Measurements from ENCODE around the gene SOAT2.

The SOAT2 gene

DNA sequence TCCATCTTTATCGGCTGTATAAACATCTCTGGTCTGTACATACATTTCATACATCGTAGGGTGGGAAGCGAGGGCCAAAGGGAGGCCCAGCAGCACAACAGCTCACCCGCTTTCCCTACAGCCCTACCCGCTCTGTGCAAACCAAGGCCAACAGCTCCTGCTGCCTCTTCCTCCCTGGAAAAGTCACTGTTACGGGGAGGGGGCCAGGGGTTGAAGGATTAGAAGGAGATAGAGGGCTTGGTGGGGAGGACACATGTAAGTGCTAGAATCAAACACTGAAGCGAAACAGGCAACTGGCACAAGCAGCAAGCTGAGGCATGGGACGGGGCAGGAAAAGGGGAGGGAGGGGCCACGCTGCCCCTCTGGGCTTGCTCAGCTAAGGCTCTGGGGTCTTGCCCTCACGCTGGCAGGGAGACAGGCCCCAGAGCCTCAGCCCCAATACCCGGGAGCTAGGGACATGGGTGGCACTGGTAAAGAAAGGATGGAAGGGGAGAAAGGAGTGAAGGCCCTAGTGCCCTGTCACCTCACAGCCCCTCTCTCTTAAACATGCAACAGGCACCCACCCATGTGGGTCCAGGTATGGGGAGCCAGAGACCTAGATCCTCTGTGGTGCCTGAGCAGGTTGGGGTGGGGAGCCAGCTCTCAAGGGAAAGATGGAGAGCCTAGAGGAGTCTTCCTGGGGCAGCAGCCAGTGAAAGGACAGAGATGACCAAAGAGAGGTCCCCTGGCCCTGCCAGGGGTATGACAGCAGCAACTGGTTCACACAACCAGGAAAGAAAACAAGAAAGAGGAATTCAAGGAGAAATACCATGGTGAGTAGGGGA lies 38.5 kb upstream of the SOAT2 start:
- in situ Hi-C loops (cut with MboI; ENCODE audit: low sequenced_read_pairs): loop anchor here (10.0 kb wide), 1 partner anchor 120 kb away; the partner anchor contains the start of genes CSAD and ZNF740

- in situ Hi-C loops (cut with MboI; ENCODE audit: low sequenced_read_pairs): loop anchor here (10.0 kb wide), 1 partner anchor 119 kb away; the partner anchor contains the start of genes CSAD and ZNF740
Observed at GRCh38 chr12:53065470-53065869, 37.8 kb upstream of the SOAT2 start.

DNA sequence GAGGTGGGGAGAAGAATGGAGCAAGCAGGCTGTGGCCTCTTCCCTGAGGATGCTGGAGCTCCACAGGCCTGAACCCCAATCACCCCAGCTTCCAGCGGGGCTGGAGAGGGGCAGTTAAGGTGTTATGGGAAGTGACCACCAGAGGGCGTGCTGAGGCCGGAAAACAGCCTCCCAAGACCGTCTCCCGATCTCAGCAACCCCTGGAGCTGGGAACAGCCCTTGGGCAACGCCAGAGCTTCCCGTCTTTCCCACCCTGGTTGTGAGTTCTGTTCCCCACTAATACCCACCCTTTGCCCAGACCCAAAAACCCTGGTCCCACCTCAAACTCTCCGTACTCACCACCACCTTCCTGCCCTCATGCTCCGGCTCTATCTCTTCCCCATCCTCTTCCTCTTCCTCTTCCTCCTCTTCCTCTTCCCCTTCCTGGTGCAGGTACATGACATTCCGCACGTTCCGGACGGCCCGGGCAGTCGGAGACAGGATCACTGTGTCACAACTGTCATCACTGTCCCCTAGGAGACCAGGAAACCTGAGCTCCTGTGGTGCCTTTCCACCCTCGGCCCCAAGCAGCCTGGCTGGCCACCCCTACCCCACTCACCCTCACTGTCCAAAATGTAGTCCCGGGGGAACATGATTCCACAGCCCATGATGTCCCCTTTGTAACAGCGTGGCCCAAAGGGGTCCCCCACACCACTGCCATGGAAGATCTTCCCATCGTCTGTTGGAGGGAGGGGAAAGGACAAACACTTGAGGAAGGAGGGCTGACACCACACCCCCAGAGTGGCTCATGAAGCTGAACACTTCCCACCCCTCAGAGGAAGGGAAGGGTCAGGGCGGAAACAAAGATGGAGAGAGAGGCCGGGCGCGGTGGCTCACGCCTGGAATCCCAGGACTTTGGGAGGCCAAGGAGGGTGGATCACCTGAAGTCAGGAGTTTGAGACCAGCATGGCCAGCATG lies 37.0 kb upstream of the SOAT2 start:
- in situ Hi-C loops (cut with MboI; ENCODE audit: low sequenced_read_pairs): loop anchor here (10.0 kb wide), 1 partner anchor 119 kb away; the partner anchor contains the start of genes CSAD and ZNF740

DNA sequence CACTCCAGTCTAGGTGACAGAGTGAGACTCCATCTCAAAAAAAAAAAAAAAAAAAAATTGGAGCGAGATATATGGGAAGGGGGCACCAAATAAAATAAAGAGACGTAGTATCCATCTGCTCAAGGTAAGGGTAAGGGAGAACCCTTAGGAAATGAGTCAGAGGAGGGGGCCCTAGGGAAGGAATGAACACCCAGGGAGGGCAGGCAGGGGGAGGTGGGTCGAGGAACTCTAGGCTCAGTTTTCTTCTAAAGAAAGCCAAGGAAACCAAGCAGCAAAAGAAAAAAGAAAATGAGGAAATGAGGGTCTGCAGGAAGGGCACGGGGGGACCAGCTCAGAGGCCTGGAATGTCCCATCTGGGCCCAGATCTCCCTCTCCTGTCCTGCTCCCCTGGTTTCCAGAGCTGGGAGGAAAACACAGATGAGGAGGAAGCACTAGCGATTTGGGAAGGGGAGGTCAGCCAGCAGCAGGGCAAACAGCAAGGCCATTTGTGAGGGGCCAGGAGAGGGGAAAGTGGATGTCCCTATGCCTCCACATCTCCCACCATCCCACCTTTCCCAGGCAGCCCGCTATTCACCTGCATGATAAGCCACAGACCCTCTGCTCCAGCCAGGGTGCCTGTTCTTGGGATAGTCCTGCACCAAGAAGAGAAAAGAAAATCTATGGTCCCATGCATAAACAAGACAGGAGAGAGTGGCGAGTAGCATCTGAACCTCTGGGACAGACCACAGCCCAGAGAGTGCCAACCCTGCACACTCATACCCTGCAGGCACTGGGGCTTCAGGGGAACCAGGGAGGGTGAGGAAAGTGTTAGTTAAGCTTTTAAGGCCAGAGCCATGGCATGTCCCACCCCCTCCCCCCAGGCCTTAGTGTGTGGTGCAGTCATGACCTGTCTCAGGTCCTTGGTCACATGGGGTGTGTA lies 36.0 kb upstream of the SOAT2 start:
- in situ Hi-C loops (cut with MboI; ENCODE audit: low sequenced_read_pairs): loop anchor here (10.0 kb wide), 1 partner anchor 117 kb away; the partner anchor contains the start of genes CSAD and ZNF740

- in situ Hi-C loops (cut with MboI; ENCODE audit: low sequenced_read_pairs): loop anchor here (10.0 kb wide), 1 partner anchor 117 kb away; the partner anchor contains the start of genes CSAD and ZNF740
Observed at GRCh38 chr12:53067993-53068770, 35.1 kb upstream of the SOAT2 start.

DNA sequence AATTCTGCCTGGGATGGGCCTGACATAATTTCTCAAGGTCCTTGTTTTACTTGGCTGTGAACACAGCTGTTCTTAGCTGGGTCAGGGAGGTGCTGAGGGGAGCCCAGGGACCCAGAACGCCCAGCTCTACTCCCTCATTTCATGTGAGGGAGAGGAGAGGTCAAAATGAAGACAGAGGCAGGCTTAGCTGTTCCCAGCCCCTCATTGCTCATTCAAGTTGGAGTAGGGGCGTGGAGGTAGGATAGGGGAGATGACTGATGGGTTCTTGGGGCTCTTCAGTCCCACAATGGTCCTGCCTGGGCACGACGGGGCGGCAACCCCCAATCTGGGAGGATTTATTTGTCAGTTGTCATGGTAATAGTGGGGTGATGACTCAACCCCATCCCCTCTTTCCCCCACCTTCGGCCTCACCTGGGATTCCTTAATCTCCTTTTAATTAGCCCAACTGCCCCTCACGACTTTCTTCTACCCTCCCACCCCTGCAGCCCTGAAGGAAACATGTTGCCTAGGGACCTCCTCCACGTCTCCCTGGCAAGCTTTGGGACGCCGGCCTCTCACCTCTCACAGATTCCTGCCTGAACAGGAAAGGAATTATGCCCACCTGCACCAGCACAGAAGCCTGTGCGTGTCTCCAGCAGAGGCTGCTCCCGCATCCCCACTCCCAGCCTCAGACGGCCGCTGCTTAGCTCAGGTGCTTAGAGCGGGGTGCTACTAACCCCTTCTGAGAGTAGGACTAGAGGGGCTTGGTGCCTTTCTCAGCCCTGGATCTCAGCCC lies 34.3 kb upstream of the SOAT2 start:
- in situ Hi-C loops (cut with MboI; ENCODE audit: low sequenced_read_pairs): loop anchor here (10.0 kb wide), 1 partner anchor 116 kb away; the partner anchor contains the start of genes CSAD and ZNF740

DNA sequence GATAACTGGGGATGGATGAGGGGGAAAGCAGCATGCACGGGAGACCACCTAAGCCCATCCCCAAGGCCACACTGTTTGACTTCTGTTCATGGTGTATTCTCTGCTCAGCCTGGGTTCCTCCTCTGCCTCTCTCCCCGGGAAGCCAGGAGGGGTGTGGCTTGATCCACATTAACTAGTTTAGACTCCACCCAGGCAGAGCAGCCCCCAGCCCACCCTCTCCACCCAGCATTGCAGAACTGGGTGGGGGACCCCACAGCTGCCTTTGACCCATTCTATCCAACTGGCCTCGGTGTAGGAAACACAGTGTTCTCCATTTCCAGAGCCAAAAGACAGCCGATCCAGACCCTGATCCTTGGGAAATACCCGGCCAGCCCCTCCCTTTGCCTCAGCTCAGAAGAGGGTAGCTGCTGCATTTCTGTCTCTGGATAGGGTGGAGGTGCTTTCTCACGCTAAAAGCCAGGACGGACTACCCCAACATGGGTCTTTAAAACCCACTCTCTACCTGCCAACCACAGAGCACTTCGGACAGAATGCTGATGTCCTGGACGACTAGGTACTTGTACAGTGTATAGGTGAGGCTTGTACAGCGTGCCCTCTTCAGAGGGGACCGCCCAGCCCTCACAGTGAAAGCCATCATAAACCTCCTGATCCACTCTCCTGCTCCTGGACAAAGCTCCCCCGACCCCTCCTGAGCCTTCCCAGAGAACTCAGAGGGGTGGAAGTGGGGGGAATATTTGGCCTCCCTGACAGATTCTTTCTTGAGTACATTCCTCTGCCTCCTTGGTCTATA lies 33.5 kb upstream of the SOAT2 start:
- in situ Hi-C loops (cut with MboI; ENCODE audit: low sequenced_read_pairs): loop anchor here (10.0 kb wide), 1 partner anchor 115 kb away; the partner anchor contains the start of genes CSAD and ZNF740

DNA sequence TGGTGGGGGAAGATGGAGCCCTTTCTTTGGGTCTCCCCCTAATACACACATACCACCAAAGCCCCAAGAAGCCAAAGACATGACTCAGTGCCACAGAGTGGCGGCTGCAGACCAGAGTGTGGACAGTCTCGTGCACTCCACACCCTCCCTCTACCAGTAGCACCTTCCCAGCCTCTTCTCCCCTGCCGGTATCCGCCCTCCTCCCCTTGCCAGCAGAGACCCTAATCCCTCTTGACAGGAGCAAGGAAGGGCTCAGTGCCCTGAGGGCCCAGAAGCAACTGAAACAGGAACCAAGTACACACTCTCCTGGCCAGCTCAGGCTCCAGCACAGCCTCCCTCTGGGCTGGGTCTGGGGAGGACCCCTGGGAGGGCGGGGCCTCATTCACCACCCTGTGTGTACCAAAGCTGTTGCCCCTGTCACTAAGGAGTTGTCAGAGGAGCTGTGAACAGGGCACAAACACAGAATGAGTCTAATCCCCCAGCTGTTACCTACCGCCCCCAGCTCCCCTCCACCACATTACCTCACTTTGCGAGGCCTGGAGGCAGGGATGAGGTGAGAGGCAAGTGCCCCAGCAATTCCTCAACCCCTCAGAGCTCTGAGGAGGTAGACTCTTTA lies 32.3 kb upstream of the SOAT2 start:
- in situ Hi-C loops (cut with MboI; ENCODE audit: low sequenced_read_pairs): no loop called here

- in situ Hi-C loops (cut with MboI; ENCODE audit: low sequenced_read_pairs): no loop called here
Observed at GRCh38 chr12:53071591-53072551, 31.4 kb upstream of the SOAT2 start.

DNA sequence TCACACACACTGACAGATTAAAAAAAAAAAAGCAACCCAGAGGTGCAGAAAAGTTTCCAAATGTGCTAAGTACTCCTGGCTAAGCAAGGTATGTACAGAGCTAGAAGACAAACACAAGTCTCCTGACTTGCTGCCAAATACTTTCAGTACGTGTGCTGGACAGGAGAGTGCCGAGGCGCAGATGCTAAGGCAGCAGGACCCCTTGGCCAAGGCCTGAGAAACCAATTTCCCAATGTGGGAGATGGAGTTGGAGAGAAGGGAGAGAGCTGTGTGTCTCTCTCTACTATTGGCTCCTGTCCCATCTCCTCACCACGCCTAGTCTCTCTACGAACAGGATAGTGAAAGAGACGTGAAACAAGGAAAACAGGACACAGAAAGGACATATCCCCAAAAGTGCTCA lies 29.4 kb upstream of the SOAT2 start:
- in situ Hi-C loops (cut with MboI; ENCODE audit: low sequenced_read_pairs): no loop called here

DNA sequence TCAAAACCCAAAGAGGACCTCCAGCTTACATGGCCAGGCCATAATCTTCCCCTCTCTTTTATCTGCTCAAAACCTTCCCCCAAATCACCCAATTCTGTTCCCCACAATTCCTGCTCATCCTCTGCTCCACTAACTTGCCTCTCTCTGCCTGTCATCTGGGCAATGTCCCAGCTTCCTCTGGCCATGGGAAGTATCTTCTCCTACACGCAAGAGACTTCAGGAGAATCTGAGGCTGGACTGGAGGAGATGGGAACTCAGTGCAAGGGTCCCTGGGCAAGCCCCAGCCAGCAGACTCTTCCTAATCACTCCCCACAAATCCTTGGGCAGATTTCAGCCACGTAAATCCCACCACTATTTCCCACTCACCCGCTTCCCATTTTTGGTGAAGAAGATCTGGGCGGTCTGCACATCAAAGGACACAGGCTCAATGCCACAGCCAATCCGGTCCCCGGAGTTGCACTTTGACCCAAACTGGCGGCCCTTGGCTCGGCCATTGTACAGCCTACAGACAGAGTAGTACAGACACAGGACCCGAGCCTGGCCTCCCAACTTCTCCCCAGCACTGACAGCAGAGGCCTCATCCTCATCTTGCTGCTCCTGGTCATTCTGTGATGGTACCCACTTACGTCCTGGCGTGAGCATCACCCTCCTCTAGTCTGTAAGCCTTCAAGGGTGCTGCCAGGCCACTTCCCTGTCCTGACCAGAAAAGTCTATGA lies 28.8 kb upstream of the SOAT2 start:
- in situ Hi-C loops (cut with MboI; ENCODE audit: low sequenced_read_pairs): no loop called here

- in situ Hi-C loops (cut with MboI; ENCODE audit: low sequenced_read_pairs): no loop called here
Observed at GRCh38 chr12:53074999-53075370, 28.3 kb upstream of the SOAT2 start.

- in situ Hi-C loops (cut with MboI; ENCODE audit: low sequenced_read_pairs): no loop called here
Observed at GRCh38 chr12:53076461-53076860, 26.8 kb upstream of the SOAT2 start.

DNA sequence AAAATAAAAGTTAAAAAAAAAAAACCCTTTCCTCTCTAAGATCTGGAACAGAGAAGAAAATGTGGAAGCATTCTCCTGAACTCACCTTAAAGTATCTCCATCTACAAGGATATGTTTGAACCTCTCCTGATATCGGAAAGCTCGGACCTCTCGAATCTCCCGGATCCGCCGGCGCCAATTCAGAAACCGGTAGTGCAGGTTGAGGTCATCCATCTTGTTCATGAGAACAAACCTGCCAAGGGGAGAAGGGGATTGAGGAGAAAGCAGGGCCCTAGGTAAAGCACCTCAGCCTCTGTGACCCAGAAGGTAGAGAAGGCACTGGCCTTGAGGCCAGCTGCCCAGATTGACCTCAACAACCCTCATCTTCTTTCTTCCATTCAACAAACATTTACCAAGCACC lies 26.3 kb upstream of the SOAT2 start:
- in situ Hi-C loops (cut with MboI; ENCODE audit: low sequenced_read_pairs): no loop called here

DNA sequence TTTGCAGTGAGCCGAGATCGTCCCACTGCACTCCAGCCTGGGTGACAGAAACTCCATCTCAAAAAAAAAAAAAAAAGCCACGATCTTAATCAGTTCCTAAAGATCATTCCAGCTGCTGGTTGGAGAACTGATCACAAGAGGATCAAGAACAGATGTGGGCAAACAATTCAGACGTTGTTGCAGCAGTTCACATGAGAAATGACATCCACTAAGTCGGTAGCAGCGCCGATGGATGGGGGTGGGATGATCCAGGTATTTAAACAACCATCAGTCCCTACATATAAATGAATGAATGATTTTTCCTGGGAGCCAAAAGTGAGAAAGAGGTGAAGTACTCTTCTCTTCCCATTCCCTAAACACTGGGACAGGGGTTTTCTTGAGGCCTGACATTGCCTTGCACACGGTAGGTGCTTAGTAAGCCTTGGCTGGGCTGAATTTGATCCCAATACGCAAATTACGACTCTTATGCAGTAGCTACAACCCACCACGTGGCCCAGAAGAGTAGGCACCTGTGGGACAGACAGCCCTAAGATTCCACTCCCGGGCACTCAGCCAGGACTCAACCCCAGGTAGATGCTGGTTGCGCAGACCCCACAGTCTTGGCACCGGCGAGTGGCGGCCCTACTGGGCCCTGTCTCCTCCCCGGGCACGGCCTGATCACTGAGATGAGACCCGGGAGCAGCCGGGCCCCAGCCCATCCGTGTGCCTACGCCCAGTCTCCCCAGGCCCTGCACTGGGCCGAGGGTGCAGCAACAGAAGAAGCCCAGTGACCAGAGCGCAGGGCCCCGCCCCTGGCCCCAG lies 24.7 kb upstream of the SOAT2 start:
- in situ Hi-C loops (cut with MboI; ENCODE audit: low sequenced_read_pairs): no loop called here
